Aorta (tissue), 5 donors: ENCODE results near the gene SRSF9. TPM values are rescaled to one million over a fixed set of nuclear protein-coding genes. Genes with fewer than 3 reads are reported as not detected.
A peak's percentile ranks its signal among the peaks of the same experiment; 100 is the strongest.

Experiments
- ATAC-seq: fragments of 200-7000 bp; cut with Tn5 transposase; one replicate; pipeline ENCODE4 v1.9.1; 2022; ENCODE audit warnings: moderate library complexity; ENCODE audit not compliant: low FRiP score
- DNase-seq, 2 donors: peaks; one replicate each; pipeline ENCODE4 v3.0.0-alpha.2; 2020
- H3K27ac ChIP-seq, 2 donors: one replicate each; pipeline ENCODE4 v1.5.1; 2013; ENCODE audit warnings: low read length in 2 of 2, mild to moderate bottlenecking in 2 of 2, moderate library complexity in 2 of 2, control low read depth in 1 of 2, inconsistent platforms in 1 of 2, low read depth in 1 of 2
- H3K27me3 ChIP-seq, 2 donors: one replicate each; pipeline ENCODE4 v1.6.1; 2013; ENCODE audit warnings: control low read depth in 1 of 2, low read length in 1 of 2, mild to moderate bottlenecking in 1 of 2, moderate library complexity in 1 of 2; ENCODE audit not compliant: insufficient read depth in 2 of 2, control insufficient read depth in 1 of 2
- H3K36me3 ChIP-seq, 2 donors: one replicate each; pipeline ENCODE4 v1.6.1; 2013; ENCODE audit warnings: control low read depth in 1 of 2, low read length in 1 of 2, mild to moderate bottlenecking in 1 of 2; ENCODE audit not compliant: insufficient read depth in 2 of 2, control insufficient read depth in 1 of 2
- H3K4me1 ChIP-seq, 2 donors: one replicate each; pipeline ENCODE4 v1.6.1; 2013; ENCODE audit warnings: low read length in 2 of 2, control low read depth in 1 of 2, mild to moderate bottlenecking in 1 of 2, moderate library complexity in 1 of 2; ENCODE audit not compliant: insufficient read depth in 2 of 2, control insufficient read depth in 1 of 2
- H3K4me3 ChIP-seq, 2 donors: one replicate each; pipeline ENCODE4 v1.5.1; 2013; ENCODE audit warnings: low read length in 2 of 2, control low read depth in 1 of 2, mild to moderate bottlenecking in 1 of 2
- H3K9me3 ChIP-seq: one replicate; pipeline ENCODE4 v1.6.1; 2013; ENCODE audit warnings: mild to moderate bottlenecking, low read length; ENCODE audit not compliant: control insufficient read depth
- WGBS, 2 donors: extraction: QIAGEN DNeasy Blood & Tissue Kit; methylation state at CpG; one replicate each; pipeline ENCODE4 v1.1.7; 2013; 5-methylcytosine and 5-hydroxymethylcytosine counted together
- intact Hi-C, 2 donors: fragments of 100-400 bp; cut with DNase I; formaldehyde crosslinking; loops; one replicate each; pipeline versions ENCODE4 v1.14.2 to v1.15.0; 2022
- polyA plus RNA-seq, 2 donors: library from polyadenylated mRNA; stranded (reverse); fragments of 200-250 nt; gene quantifications; one replicate each; pipeline ENCODE4 v1.2.3, GENCODE V29; 2013
- total RNA-seq, 2 donors: library from RNA; stranded (reverse); fragmentation: NEBNext Ultra II Directional; extraction: Animal tissue kit (Norgen Biotek cat#: 25700); gene quantifications; one replicate each; pipeline ENCODE4 v1.2.1, GENCODE V29; 2021
- donor health status: healthy with polysubstance abuse.
- donor health status: Bipolar disorder and iron deficiency.
- donor health status: DM: no; HTN: no; CAD: no.
- donor health status: DM: no; HTN: no; CAD: no.
- donor health status: DM: yes; HTN: yes; CAD: no.

Gene SRSF9
- total and polyA plus RNA-seq, 4 donors: 77.5 to 96.6 (median 93.5) TPM

GRCh38 chr12:120497524-120498150, 28.1 kb upstream of the SRSF9 start:
- ATAC-seq (no peak), DNase-seq (no peak)
- Histone ChIP-seq H3K4me1 (peaks cover 0 to 6% of the 10 kb centered on the region in 2 donors), H3K4me3 (peak overlapping the region; percentile 77 to 90), H3K9me3 (no peaks in the 10 kb centered on the region), H3K27ac (no peak overlapping the region), H3K27me3 (no peaks in the 10 kb centered on the region), H3K36me3 (no peaks in the 10 kb centered on the region)
- intact Hi-C loops: loop anchor here (5.0 kb wide), 1 partner anchor 40 kb away; no protein-coding TSS in a partner anchor
- WGBS, 2 donors: 3% methylated on average over 9 of the region's 9 CpGs

- peak; percentile 82 to 88 for DNase-seq
- H3K9me3 ChIP-seq: no peaks in the 10 kb centered on the region
- H3K4me3 ChIP-seq: peak overlapping the region; percentile 77 to 90
- peaks cover 0 to 6% of the 10 kb centered on the region in 2 donors for H3K4me1 ChIP-seq
- no peaks in the 10 kb centered on the region for H3K36me3 ChIP-seq
- 0 to 1% methylated on average over 47 of the region's 47 CpGs for WGBS, 2 donors
- H3K27ac ChIP-seq: peak overlapping the region; percentile 31 to 46
- peak; percentile 84 for ATAC-seq
- intact Hi-C loops: loop anchor here (5.0 kb wide), 1 partner anchor 41 kb away; no protein-coding TSS in a partner anchor
- H3K27me3 ChIP-seq: no peaks in the 10 kb centered on the region
Measured at GRCh38 chr12:120496413-120497340, 27.1 kb upstream of the SRSF9 start.

GRCh38 chr12:120495731-120496412, 26.3 kb upstream of the SRSF9 start, which contains the start of gene DYNLL1:
Gene DYNLL1, plus strand, starts transcription at chr12:120496113. Its CDS starts 309 bp downstream, at chr12:120496422.
- DNase-seq: peak; percentile 97 to 98
- Histone ChIP-seq H3K4me1 (peaks cover 0 to 6% of the 10 kb centered on the region in 2 donors), H3K27me3 (no peaks in the 10 kb centered on the region), H3K27ac (peak within 1 kb of the TSS; percentile 31 to 46), H3K36me3 (no peaks in the 10 kb centered on the region), H3K9me3 (no peaks in the 10 kb centered on the region), H3K4me3 (peak within 1 kb of the TSS; percentile 77 to 90)
- ATAC-seq: peak; percentile 99
- intact Hi-C loops: loop anchor here (5.0 kb wide), 1 partner anchor 41 kb away; no protein-coding TSS in a partner anchor
- 1% methylated on average over 53 of the region's 53 CpGs for WGBS, 2 donors

- no peak for ATAC-seq
- intact Hi-C loops: loop anchor here (5.0 kb wide), 1 partner anchor 42 kb away; no protein-coding TSS in a partner anchor
- H3K4me3 ChIP-seq: peak overlapping the region; percentile 37 to 54
- no peak overlapping the region for H3K27ac ChIP-seq
- H3K9me3 ChIP-seq: no peaks in the 10 kb centered on the region
- H3K4me1 ChIP-seq: peaks cover 0 to 6% of the 10 kb centered on the region in 2 donors
- H3K27me3 ChIP-seq: no peaks in the 10 kb centered on the region
- 16 to 19% methylated on average over 17 of the region's 17 CpGs for WGBS, 2 donors
- no peaks in the 10 kb centered on the region for H3K36me3 ChIP-seq
- no peak for DNase-seq
Measured at GRCh38 chr12:120495186-120495730, 25.7 kb upstream of the SRSF9 start.

GRCh38 chr12:120490833-120491512, 21.4 kb upstream of the SRSF9 start:
- DNase-seq (peak in 1 of 2 donors; percentile 52), ATAC-seq (no peak)
- Histone ChIP-seq H3K36me3 (no peaks in the 10 kb centered on the region), H3K4me3 (no peak overlapping the region), H3K4me1 (peaks cover 0 to 3% of the 10 kb centered on the region in 2 donors), H3K27me3 (no peaks in the 10 kb centered on the region), H3K9me3 (no peaks in the 10 kb centered on the region), H3K27ac (peak overlapping the region in 1 of 2 donors; percentile 4)
- 2 to 12% methylated on average over 2 of the region's 2 CpGs for WGBS, 2 donors
- intact Hi-C loops: no loop called here

GRCh38 chr12:120490325-120490724, 20.8 kb upstream of the SRSF9 start:
- H3K4me3 ChIP-seq: no peak overlapping the region
- no peaks in the 10 kb centered on the region for H3K36me3 ChIP-seq
- intact Hi-C loops: no loop called here
- ATAC-seq (no peak), DNase-seq (no peak)
- H3K4me1 ChIP-seq: peaks cover 0 to 3% of the 10 kb centered on the region in 2 donors
- WGBS, 2 donors: 90% methylated on average over 5 of the region's 5 CpGs
- H3K27ac ChIP-seq: no peak overlapping the region
- no peaks in the 10 kb centered on the region for H3K27me3 ChIP-seq
- no peaks in the 10 kb centered on the region for H3K9me3 ChIP-seq

- no peak overlapping the region for H3K4me3 ChIP-seq
- ATAC-seq: no peak
- H3K36me3 ChIP-seq: no peaks in the 10 kb centered on the region
- WGBS, 2 donors: 91 to 95% methylated on average over 4 of the region's 4 CpGs
- H3K27me3 ChIP-seq: no peaks in the 10 kb centered on the region
- no peaks in the 10 kb centered on the region for H3K9me3 ChIP-seq
- intact Hi-C loops: no loop called here
- no peak overlapping the region for H3K27ac ChIP-seq
- DNase-seq: no peak
- no peaks in the 10 kb centered on the region for H3K4me1 ChIP-seq
Measured at GRCh38 chr12:120489018-120489417, 19.5 kb upstream of the SRSF9 start.
